GM18909 (cell line): ENCODE results near the gene ST6GAL1.
"Not testable (repeated sequence)": the region's sequence is repeated elsewhere in the genome, so short reads cannot be mapped to it uniquely, and the experiment has no call there.

Experiments used
- ATAC-seq: cut with Tn5 transposase; IDR thresholded peaks from one replicate; pipeline ENCODE4 v1.9.1; 2021; ENCODE audit warnings: mild to moderate bottlenecking; ENCODE audit not compliant: unreplicated experiment, poor library complexity

The ST6GAL1 gene

GRCh38 chr3:186930143-186930640 lies at the start of gene ST6GAL1:
TSS of gene ST6GAL1 (plus strand) at chr3:186930526. CDS start at chr3:187042704, 112,178 bp downstream.
- peak; percentile 59 for ATAC-seq

GRCh38 chr3:186882150-186882524 lies 48.2 kb upstream of the ST6GAL1 start:
- ATAC-seq: no peak

GRCh38 chr3:186882881-186883685 lies 47.2 kb upstream of the ST6GAL1 start:
- ATAC-seq: no peak

- no peak for ATAC-seq
These were observed 46.7 kb upstream of the ST6GAL1 start for GRCh38 chr3:186883686-186884058.

GRCh38 chr3:186884868-186885267 lies 45.5 kb upstream of the ST6GAL1 start:
- not testable (repeated sequence) for ATAC-seq

- ATAC-seq: no peak
These were observed 43.9 kb upstream of the ST6GAL1 start for GRCh38 chr3:186886202-186886981.

GRCh38 chr3:186887507-186887938 lies 42.8 kb upstream of the ST6GAL1 start:
- ATAC-seq: not testable (repeated sequence)

GRCh38 chr3:186888569-186888968 lies 41.8 kb upstream of the ST6GAL1 start:
- no peak for ATAC-seq

GRCh38 chr3:186889698-186890097 lies 40.6 kb upstream of the ST6GAL1 start:
- not testable (repeated sequence) for ATAC-seq

- no peak for ATAC-seq
These were observed 39.4 kb upstream of the ST6GAL1 start for GRCh38 chr3:186890911-186891310.

- ATAC-seq: not testable (repeated sequence)
These were observed 37.3 kb upstream of the ST6GAL1 start for GRCh38 chr3:186893071-186893470.

- ATAC-seq: no peak
These were observed 34.9 kb upstream of the ST6GAL1 start for GRCh38 chr3:186895406-186895805.

GRCh38 chr3:186896006-186896405 lies 34.3 kb upstream of the ST6GAL1 start:
- ATAC-seq: no peak

GRCh38 chr3:186896875-186897274 lies 33.5 kb upstream of the ST6GAL1 start:
- no peak for ATAC-seq

GRCh38 chr3:186901135-186901734 lies 29.1 kb upstream of the ST6GAL1 start:
- ATAC-seq: no peak

GRCh38 chr3:186902154-186902553 lies 28.2 kb upstream of the ST6GAL1 start:
- no peak for ATAC-seq

- no peak for ATAC-seq
These were observed 27.6 kb upstream of the ST6GAL1 start for GRCh38 chr3:186902713-186903112.

- not testable (repeated sequence) for ATAC-seq
These were observed 26.6 kb upstream of the ST6GAL1 start for GRCh38 chr3:186903676-186904075.

GRCh38 chr3:186907075-186907474 lies 23.3 kb upstream of the ST6GAL1 start:
- ATAC-seq: not testable (repeated sequence)

- ATAC-seq: no peak
These were observed 21.1 kb upstream of the ST6GAL1 start for GRCh38 chr3:186909078-186909853.
